SK-N-SH (cell line): ENCODE results near the gene ABAT. TPM values are rescaled to one million over a fixed set of nuclear protein-coding genes. Genes with fewer than 3 reads are reported as not detected.

Source experiments
- CTCF ChIA-PET: fragments of 300-600, 350-600 bp; formaldehyde crosslinking; extraction: SDS; loops from one replicate; lab custom pipeline; 2021; lab: Yijun Ruan, JAX
- POLR2A ChIA-PET: fragments of 350-600 bp; sonication (Branson Sonifier 250); formaldehyde crosslinking; extraction: SDS; loops from one replicate; lab custom pipeline; 2020; ENCODE audit warnings: antibody characterized with exemption, inconsistent platforms; lab: Yijun Ruan, JAX
- DNase-seq: peaks from one replicate; pipeline ENCODE4 v3.0.0; 2012
- H2AFZ ChIP-seq: fragments of 200-600 bp; sonication (generic); 2 replicates; pipeline ENCODE4 v1.8.1; 2016; ENCODE audit warnings: antibody characterized with exemption, mild to moderate bottlenecking, low read depth
- H3F3A ChIP-seq: fragments of 200-600 bp; sonication (generic); replicated peaks from 2 replicates; pipeline ENCODE3; 2016; ENCODE audit warnings: antibody characterized with exemption, mild to moderate bottlenecking; ENCODE audit not compliant: insufficient read depth
- H3K27ac ChIP-seq, 2 experiments: fragments of 200-500 bp in 1 of 2; fragments of 200-600 bp in 1 of 2; sonication (Bioruptor generic) in 1 of 2; sonication (generic), shearing (Covaris generic) in 1 of 2; 2 replicates each; pipeline versions ENCODE4 v1.5.1 to v1.6.1; 2014 to 2016; ENCODE audit warnings: low read depth in 2 of 2, inconsistent platforms in 1 of 2, low read length in 1 of 2, mild to moderate bottlenecking in 1 of 2, mixed read lengths in 1 of 2
- H3K27me3 ChIP-seq: fragments of 200-600 bp; sonication (generic), shearing (Covaris generic); 2 replicates; pipeline ENCODE4 v1.6.1; 2016; ENCODE audit warnings: mixed run types; ENCODE audit not compliant: insufficient read depth
- H3K36me3 ChIP-seq, 2 experiments: fragments of 200-500 bp in 1 of 2; fragments of 200-600 bp in 1 of 2; sonication (Bioruptor generic) in 1 of 2; sonication (generic) in 1 of 2; replicated peaks in 1 of 2; 2 replicates each; pipeline versions ENCODE3 to v1.5.1; 2014 to 2016; ENCODE audit warnings: low read length in 1 of 2, mild to moderate bottlenecking in 1 of 2; ENCODE audit not compliant: insufficient read depth in 2 of 2, control insufficient read depth in 1 of 2
- H3K4me1 ChIP-seq, 2 experiments: fragments of 200-500 bp in 1 of 2; fragments of 200-600 bp in 1 of 2; sonication (Bioruptor generic) in 1 of 2; sonication (generic), shearing (Covaris generic) in 1 of 2; 2 replicates each; pipeline versions ENCODE4 v1.5.1 to v1.6.1; 2014 to 2016; ENCODE audit warnings: low read depth in 1 of 2, low read length in 1 of 2, mixed run types in 1 of 2; ENCODE audit not compliant: insufficient read depth in 2 of 2, control insufficient read depth in 1 of 2
- H3K4me2 ChIP-seq: fragments of 200-600 bp; sonication (generic), shearing (Covaris generic); 2 replicates; pipeline ENCODE4 v1.6.1; 2017; ENCODE audit warnings: mixed run types
- H3K4me3 ChIP-seq, 2 experiments: fragments of 200-500 bp in 1 of 2; fragments of 200-600 bp in 1 of 2; sonication (Bioruptor generic) in 1 of 2; sonication (generic), shearing (Covaris generic) in 1 of 2; 2 replicates each; pipeline versions ENCODE4 v1.5.1 to v1.8.1; 2014 to 2016; ENCODE audit warnings: low read depth in 2 of 2, inconsistent platforms in 1 of 2, low read length in 1 of 2, mild to moderate bottlenecking in 1 of 2, mixed read lengths in 1 of 2, moderate library complexity in 1 of 2
- H3K79me2 ChIP-seq: fragments of 200-600 bp; sonication (generic); 2 replicates; pipeline ENCODE4 v1.8.1; 2017; ENCODE audit warnings: mild to moderate bottlenecking; ENCODE audit not compliant: insufficient read depth
- H3K9ac ChIP-seq: fragments of 200-600 bp; sonication (generic); 2 replicates; pipeline ENCODE4 v1.6.1; 2017; ENCODE audit warnings: mixed run types
- H3K9me2 ChIP-seq: fragments of 200-600 bp; sonication (generic); 2 replicates; pipeline ENCODE4 v1.6.1; 2017; ENCODE audit warnings: mixed run types
- H3K9me3 ChIP-seq: fragments of 200-600 bp; sonication (generic); 2 replicates; pipeline ENCODE4 v1.6.1; 2017; ENCODE audit warnings: mixed run types, mild to moderate bottlenecking, moderate library complexity
- H4K20me1 ChIP-seq: fragments of 200-600 bp; sonication (generic); 2 replicates; pipeline ENCODE4 v1.6.1; 2017; ENCODE audit warnings: mild to moderate bottlenecking, mixed run types; ENCODE audit not compliant: insufficient read depth
- CHD2 ChIP-seq: fragments of 150-350 bp; IDR thresholded peaks from 2 replicates; pipeline ENCODE4 v1.6.1; 2018; ENCODE audit warnings: low read length; ENCODE audit not compliant: partially characterized antibody
- FOSL2 ChIP-seq: IDR thresholded peaks from 2 replicates; pipeline ENCODE4 v1.4.0; 2012; ENCODE audit warnings: low read depth, mild to moderate bottlenecking, moderate library complexity, borderline replicate concordance
- FOXJ3 ChIP-seq: sonication (generic); formaldehyde crosslinking; IDR thresholded peaks from 2 replicates; pipeline ENCODE4 v1.5.1; 2020; ENCODE audit warnings: mild to moderate bottlenecking, missing genetic modification reagents
- MXI1 ChIP-seq: IDR thresholded peaks from 2 replicates; pipeline ENCODE4 v1.6.1; 2012; ENCODE audit warnings: mild to moderate bottlenecking, low read depth, low read length, improper control_type of control experiment
- NFIC ChIP-seq: IDR thresholded peaks from 2 replicates; pipeline ENCODE4 v1.4.0; 2012; ENCODE audit warnings: borderline replicate concordance
- POLR2AphosphoS5 ChIP-seq: IDR thresholded peaks from 2 replicates; pipeline ENCODE4 v1.6.1; 2012; ENCODE audit warnings: low read depth, low read length
- RAD21 ChIP-seq: IDR thresholded peaks from 2 replicates; pipeline ENCODE4 v1.6.1; 2012; ENCODE audit warnings: mild to moderate bottlenecking, low read length
- RFX5 ChIP-seq: IDR thresholded peaks from 2 replicates; pipeline ENCODE4 v1.6.1; 2012; ENCODE audit warnings: mild to moderate bottlenecking, improper control_type of control experiment, low read length
- RXRA ChIP-seq: IDR thresholded peaks from 2 replicates; pipeline ENCODE4 v1.4.0; 2012; ENCODE audit warnings: low read depth, mild to moderate bottlenecking, borderline replicate concordance
- SIN3A ChIP-seq: IDR thresholded peaks from 2 replicates; pipeline ENCODE4 v1.6.1; 2012; ENCODE audit warnings: low read depth, mild to moderate bottlenecking, low read length, moderate library complexity, borderline replicate concordance
- SMC3 ChIP-seq: IDR thresholded peaks from 2 replicates; pipeline ENCODE4 v1.6.1; 2012; ENCODE audit warnings: low read depth, low read length, improper control_type of control experiment
- TEAD4 ChIP-seq: IDR thresholded peaks from 2 replicates; pipeline ENCODE4 v1.4.0; 2012; ENCODE audit warnings: mild to moderate bottlenecking, borderline replicate concordance; ENCODE audit not compliant: insufficient read depth
- YY1 ChIP-seq: IDR thresholded peaks from 2 replicates; pipeline ENCODE4 v1.4.0; 2012; ENCODE audit warnings: low read depth, mild to moderate bottlenecking
- WGBS: methylation state at CpG from one replicate; pipeline ENCODE4 v1.1.6; 2017; ENCODE audit warnings: low lambda C conversion rate; 5-methylcytosine and 5-hydroxymethylcytosine counted together
- polyA plus RNA-seq, 3 experiments: library from polyadenylated mRNA; depleted of rRNA; stranded (reverse); fragments of >200 nt; gene quantifications; 2 replicates each; pipeline ENCODE4 v1.2.3, GENCODE V29; 2012
- TF ChIP-seq, protein P1 (sequence below): IDR thresholded peaks from 2 replicates; pipeline ENCODE4; 2012
- TF ChIP-seq, protein P2 (sequence below): IDR thresholded peaks from 2 replicates; pipeline ENCODE4 v1.4.0; 2012; ENCODE audit warnings: low read depth, borderline replicate concordance
- TF ChIP-seq, protein P3 (sequence below): IDR thresholded peaks from 2 replicates; pipeline ENCODE4 v1.4.0; 2012; ENCODE audit warnings: low read depth

The ABAT gene
- polyA plus RNA-seq, 1 of the 3 experiments (the other 2 are of a cell fraction): 4.7 TPM

DNA sequence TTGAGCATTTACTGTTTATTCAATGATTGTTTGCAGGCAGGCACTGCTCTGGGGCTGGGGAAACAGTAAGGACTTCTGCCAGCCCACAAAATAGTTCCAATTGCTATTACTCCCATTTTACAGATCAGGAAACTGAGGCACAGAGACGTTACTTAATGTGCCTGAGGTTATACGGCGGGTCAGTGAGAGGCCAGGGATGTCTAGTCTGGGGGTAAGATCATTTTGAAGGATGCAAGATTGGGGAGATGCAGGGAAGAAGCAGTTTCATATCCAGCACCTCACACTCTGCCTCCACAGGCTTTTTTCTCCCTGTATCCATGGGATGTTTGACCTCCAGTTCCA is 46.5 kb downstream of the ABAT start:
- Histone ChIP-seq H2AFZ (no peak overlapping the region), H4K20me1 (no peaks in the 10 kb centered on the region), H3K36me3 (no peaks in the 10 kb centered on the region), H3K4me1 (peaks cover 0 to 26% of the 10 kb centered on the region in 2 experiments; a peak in 2 of 4 replicates), H3K27ac (peak overlapping the region in 1 of 2 experiments; percentile 65; a peak in 1 of 4 replicates), H3K9me3 (no peaks in the 10 kb centered on the region), H3K9me2 (no peaks in the 10 kb centered on the region), H3K4me2 (no peak overlapping the region), H3K79me2 (no peaks in the 10 kb centered on the region), H3F3A (no peaks in the 10 kb centered on the region)
- WGBS: 41% methylated on average over 3 of the region's 3 CpGs
- ChIA-PET CTCF (interaction anchor here (1.1 to 1.6 kb wide), 5 partner anchors 8 to 153 kb away, joined by 3 to 6 read pairs (median 4); no protein-coding TSS in a partner anchor), POLR2A (no interaction called here)
- DNase-seq: no peak
- TF ChIP-seq SMC3: no peak
- TF ChIP-seq CHD2: no peak
- TF ChIP-seq, protein P1, sequence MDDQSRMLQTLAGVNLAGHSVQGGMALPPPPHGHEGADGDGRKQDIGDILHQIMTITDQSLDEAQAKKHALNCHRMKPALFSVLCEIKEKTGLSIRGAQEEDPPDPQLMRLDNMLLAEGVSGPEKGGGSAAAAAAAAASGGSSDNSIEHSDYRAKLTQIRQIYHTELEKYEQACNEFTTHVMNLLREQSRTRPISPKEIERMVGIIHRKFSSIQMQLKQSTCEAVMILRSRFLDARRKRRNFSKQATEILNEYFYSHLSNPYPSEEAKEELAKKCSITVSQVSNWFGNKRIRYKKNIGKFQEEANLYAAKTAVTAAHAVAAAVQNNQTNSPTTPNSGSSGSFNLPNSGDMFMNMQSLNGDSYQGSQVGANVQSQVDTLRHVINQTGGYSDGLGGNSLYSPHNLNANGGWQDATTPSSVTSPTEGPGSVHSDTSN: no peak
- no peak for TF ChIP-seq RAD21
- no peak for TF ChIP-seq MXI1
- no peak for TF ChIP-seq NFIC
- no peak for TF ChIP-seq RFX5
- TF ChIP-seq FOSL2: no peak
- TF ChIP-seq, all 33 proteins: peak for 0
- H3K4me3 ChIP-seq: no peak overlapping the region
- H3K27me3 ChIP-seq: no peaks in the 10 kb centered on the region
- no peak overlapping the region for H3K9ac ChIP-seq

DNA sequence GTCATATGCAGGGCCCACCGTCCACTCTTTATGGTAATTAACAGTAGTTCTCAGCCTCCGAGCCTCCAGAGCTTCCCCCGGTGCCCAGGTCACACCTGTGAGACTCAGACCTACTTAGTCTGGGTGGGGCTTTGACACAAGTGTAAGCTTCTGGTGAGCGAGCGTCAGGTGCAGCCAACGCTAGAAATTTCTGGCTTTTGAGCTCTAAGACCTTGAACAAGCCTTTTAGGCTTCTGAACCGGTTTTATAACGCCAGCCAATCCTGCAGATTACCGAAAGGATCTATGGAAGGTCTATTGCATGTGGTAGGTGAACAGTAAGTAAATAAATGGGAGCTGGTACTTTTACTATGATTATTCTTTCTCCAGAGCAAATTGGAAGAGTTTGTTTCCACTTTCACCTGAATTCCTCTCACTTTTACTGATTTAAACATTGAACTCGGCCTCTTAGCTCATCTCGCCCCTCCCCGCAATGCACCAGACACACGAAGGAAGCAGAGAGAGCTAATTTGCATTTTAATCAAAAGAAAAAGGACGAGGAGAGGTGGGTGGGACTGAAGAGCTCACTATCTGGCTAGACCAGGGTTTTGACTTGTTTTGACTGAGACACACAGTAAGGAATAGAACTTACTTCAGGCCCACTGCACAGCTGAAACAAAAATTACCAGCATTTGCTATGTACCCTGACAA is 47.1 kb downstream of the ABAT start:
- WGBS: 60% methylated on average over 14 of the region's 14 CpGs
- TF ChIP-seq FOXJ3 (CRISPR knock-in tag) (no peak), RFX5 (no peak), SMC3 (no peak), TEAD4 (no peak), SIN3A (no peak), POLR2AphosphoS5 (no peak), RXRA (no peak), FOSL2 (no peak), YY1 (no peak), NFIC (no peak)
- TF ChIP-seq, protein P2, sequence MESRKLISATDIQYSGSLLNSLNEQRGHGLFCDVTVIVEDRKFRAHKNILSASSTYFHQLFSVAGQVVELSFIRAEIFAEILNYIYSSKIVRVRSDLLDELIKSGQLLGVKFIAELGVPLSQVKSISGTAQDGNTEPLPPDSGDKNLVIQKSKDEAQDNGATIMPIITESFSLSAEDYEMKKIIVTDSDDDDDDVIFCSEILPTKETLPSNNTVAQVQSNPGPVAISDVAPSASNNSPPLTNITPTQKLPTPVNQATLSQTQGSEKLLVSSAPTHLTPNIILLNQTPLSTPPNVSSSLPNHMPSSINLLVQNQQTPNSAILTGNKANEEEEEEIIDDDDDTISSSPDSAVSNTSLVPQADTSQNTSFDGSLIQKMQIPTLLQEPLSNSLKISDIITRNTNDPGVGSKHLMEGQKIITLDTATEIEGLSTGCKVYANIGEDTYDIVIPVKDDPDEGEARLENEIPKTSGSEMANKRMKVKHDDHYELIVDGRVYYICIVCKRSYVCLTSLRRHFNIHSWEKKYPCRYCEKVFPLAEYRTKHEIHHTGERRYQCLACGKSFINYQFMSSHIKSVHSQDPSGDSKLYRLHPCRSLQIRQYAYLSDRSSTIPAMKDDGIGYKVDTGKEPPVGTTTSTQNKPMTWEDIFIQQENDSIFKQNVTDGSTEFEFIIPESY: no peak
- TF ChIP-seq, protein P3, sequence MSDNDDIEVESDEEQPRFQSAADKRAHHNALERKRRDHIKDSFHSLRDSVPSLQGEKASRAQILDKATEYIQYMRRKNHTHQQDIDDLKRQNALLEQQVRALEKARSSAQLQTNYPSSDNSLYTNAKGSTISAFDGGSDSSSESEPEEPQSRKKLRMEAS: no peak
- Histone ChIP-seq H4K20me1 (no peaks in the 10 kb centered on the region), H3K79me2 (no peaks in the 10 kb centered on the region), H3K27me3 (no peaks in the 10 kb centered on the region), H3K9ac (no peak overlapping the region), H3K4me3 (no peak overlapping the region), H3K36me3 (no peaks in the 10 kb centered on the region), H2AFZ (no peak overlapping the region), H3K9me3 (no peaks in the 10 kb centered on the region), H3K9me2 (no peaks in the 10 kb centered on the region), H3F3A (no peaks in the 10 kb centered on the region), H3K27ac (peak overlapping the region in 1 of 2 experiments; percentile 65; a peak in 2 of 4 replicates), H3K4me2 (no peak overlapping the region), H3K4me1 (peaks cover 0 to 26% of the 10 kb centered on the region in 2 experiments; a peak in 2 of 4 replicates)
- DNase-seq: no peak
- ChIA-PET POLR2A (no interaction called here), CTCF (interaction anchor here (0.9 to 1.6 kb wide), 6 partner anchors 8 to 154 kb away, joined by 3 to 6 read pairs (median 4); no protein-coding TSS in a partner anchor)
